ENCODE results near the gene HCFC1.
A peak's percentile ranks its signal among the peaks of the same experiment; 100 is the strongest.
"Not testable (repeated sequence)": the region's sequence is repeated elsewhere in the genome, so short reads cannot be mapped to it uniquely, and the experiment has no call there.

HCFC1 gene

GRCh38 chrX:154008521-154008920, 36.9 kb upstream of the HCFC1 start:
- no peak for DNase-seq (ENCODE audit: low read depth in 2 of 2)

- DNase-seq (ENCODE audit: low read depth in 2 of 2): no peak
Observed at GRCh38 chrX:154006947-154007346, 35.3 kb upstream of the HCFC1 start.

GRCh38 chrX:154004315-154004714, 32.7 kb upstream of the HCFC1 start:
- no peak for DNase-seq (ENCODE audit: low read depth in 2 of 2)

- no peak for DNase-seq (ENCODE audit: low read depth in 2 of 2)
Observed at GRCh38 chrX:154002215-154002719, 30.6 kb upstream of the HCFC1 start.

GRCh38 chrX:154000051-154000450, 28.4 kb upstream of the HCFC1 start:
- no peak for DNase-seq (ENCODE audit: low read depth in 2 of 2)

- no peak for DNase-seq (ENCODE audit: low read depth in 2 of 2)
Observed at GRCh38 chrX:153999359-154000037, 27.9 kb upstream of the HCFC1 start.

GRCh38 chrX:153995504-153995903, 23.9 kb upstream of the HCFC1 start:
- DNase-seq (ENCODE audit: low read depth in 2 of 2): no peak

GRCh38 chrX:153994398-153994797, 22.8 kb upstream of the HCFC1 start:
- DNase-seq (ENCODE audit: low read depth in 2 of 2): not testable (repeated sequence)

- DNase-seq (ENCODE audit: low read depth in 2 of 2): no peak
Observed at GRCh38 chrX:153993978-153994377, 22.4 kb upstream of the HCFC1 start.

- no peak for DNase-seq (ENCODE audit: low read depth in 2 of 2)
Observed at GRCh38 chrX:153993079-153993478, 21.5 kb upstream of the HCFC1 start.

- DNase-seq (ENCODE audit: low read depth in 2 of 2): no peak
Observed at GRCh38 chrX:153992180-153992579, 20.6 kb upstream of the HCFC1 start.

GRCh38 chrX:153991013-153991580, 19.5 kb upstream of the HCFC1 start:
- DNase-seq (ENCODE audit: low read depth in 2 of 2): no peak

GRCh38 chrX:153989973-153990655, 18.5 kb upstream of the HCFC1 start:
- DNase-seq (ENCODE audit: low read depth in 2 of 2): no peak

- no peak for DNase-seq (ENCODE audit: low read depth in 2 of 2)
Observed at GRCh38 chrX:153988493-153988892, 16.9 kb upstream of the HCFC1 start.

GRCh38 chrX:153984351-153985178, 12.9 kb upstream of the HCFC1 start:
- DNase-seq (ENCODE audit: low read depth in 2 of 2): no peak

GRCh38 chrX:153983321-153983801, 11.7 kb upstream of the HCFC1 start:
- DNase-seq (ENCODE audit: low read depth in 2 of 2): no peak

GRCh38 chrX:153981771-153982533, 10.3 kb upstream of the HCFC1 start:
- peak in 1 of 2 donors; percentile 64 for DNase-seq (ENCODE audit: low read depth in 2 of 2)

GRCh38 chrX:153981231-153981630, 9.6 kb upstream of the HCFC1 start:
- DNase-seq (ENCODE audit: low read depth in 2 of 2): no peak

GRCh38 chrX:153980394-153980793, 8.8 kb upstream of the HCFC1 start:
- DNase-seq (ENCODE audit: low read depth in 2 of 2): not testable (repeated sequence)

GRCh38 chrX:153974726-153975286, 3.2 kb upstream of the HCFC1 start:
- DNase-seq (ENCODE audit: low read depth in 2 of 2): no peak

Measured in stimulated activated CD4-positive, alpha-beta T cell treated with anti-CD3 and anti-CD28 coated beads, Interleukin-15, amount 100 ng/mL, for 48 hours (primary cell).